Measurements from ENCODE around the gene NIT1. TPM values are rescaled to one million over a fixed set of nuclear protein-coding genes. Genes with fewer than 3 reads are reported as not detected.
A peak's percentile ranks its signal among the peaks of the same experiment; 100 is the strongest.

Gene NIT1
- total and polyA plus RNA-seq, 9 of the 15 experiments (the other 6 are each of a cell fraction or from before 2014, with no cell fraction given) = 18.4 to 76.0 (median 33.7) TPM

DNA sequence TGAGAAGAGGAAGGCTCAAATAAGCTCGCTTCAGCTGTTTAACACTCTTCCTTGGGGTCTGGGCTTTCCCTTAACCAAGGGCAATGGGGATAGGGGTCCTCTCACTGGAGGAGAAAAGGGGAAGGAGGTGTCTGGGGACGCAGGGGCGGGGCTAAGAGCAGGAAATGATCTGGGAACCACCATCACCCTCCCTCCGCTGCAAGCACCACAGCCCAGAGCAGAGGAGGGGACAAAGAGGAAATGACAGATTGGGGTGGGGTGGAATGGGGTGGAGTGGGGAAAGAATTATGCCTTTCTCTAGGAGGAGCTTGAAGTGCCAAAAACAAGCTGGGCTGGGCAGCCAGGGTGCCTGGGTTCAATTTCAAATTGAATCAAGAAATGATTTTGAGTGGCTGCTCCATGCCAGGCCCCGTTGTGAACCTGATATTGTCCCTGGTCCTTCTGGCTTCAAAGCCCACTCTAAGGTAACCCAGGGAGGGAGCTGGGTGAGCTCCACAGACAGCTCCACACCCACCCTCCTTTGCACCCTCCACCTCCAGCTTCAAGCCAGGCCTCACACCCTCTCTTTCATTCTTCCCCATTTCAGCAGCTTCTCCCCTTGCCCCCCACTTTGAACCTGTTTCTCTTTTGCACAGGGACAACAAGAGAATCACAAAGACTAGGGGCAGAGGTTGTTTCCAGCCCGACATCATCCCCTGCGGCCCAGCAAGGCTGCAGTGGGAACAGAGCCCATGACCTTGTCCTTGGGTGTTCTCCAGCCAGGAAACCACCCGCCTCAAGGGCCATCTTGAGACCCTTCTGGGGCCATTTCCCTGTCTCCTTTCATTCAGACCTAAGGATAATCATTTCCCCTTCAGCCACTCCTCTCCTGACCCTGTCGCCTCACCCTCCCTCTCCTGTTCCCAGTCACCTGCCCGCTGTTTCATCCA, 49.3 kb upstream of the NIT1 start (continued):
- TF ChIP-seq, protein P1, sequence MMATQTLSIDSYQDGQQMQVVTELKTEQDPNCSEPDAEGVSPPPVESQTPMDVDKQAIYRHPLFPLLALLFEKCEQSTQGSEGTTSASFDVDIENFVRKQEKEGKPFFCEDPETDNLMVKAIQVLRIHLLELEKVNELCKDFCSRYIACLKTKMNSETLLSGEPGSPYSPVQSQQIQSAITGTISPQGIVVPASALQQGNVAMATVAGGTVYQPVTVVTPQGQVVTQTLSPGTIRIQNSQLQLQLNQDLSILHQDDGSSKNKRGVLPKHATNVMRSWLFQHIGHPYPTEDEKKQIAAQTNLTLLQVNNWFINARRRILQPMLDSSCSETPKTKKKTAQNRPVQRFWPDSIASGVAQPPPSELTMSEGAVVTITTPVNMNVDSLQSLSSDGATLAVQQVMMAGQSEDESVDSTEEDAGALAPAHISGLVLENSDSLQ (IDR thresholded peaks at IDR 0.05) = peak; percentile 67
- TF ChIP-seq SMAD2 (IDR thresholded peaks at IDR 0.05; ENCODE audit: low read depth, low read length) = no peak
- no peak for TF ChIP-seq NFRKB (IDR thresholded peaks at IDR 0.05; ENCODE audit: low read depth)
- TF ChIP-seq, protein P2, sequence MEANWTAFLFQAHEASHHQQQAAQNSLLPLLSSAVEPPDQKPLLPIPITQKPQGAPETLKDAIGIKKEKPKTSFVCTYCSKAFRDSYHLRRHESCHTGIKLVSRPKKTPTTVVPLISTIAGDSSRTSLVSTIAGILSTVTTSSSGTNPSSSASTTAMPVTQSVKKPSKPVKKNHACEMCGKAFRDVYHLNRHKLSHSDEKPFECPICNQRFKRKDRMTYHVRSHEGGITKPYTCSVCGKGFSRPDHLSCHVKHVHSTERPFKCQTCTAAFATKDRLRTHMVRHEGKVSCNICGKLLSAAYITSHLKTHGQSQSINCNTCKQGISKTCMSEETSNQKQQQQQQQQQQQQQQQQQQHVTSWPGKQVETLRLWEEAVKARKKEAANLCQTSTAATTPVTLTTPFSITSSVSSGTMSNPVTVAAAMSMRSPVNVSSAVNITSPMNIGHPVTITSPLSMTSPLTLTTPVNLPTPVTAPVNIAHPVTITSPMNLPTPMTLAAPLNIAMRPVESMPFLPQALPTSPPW (CRISPR knock-in tag; IDR thresholded peaks at IDR 0.05) = peak; percentile 75; the same call in 1 of the 2 replicates
- no peak for TF ChIP-seq CSDE1 (IDR thresholded peaks at IDR 0.05)
- no peak for TF ChIP-seq ZNF212 (CRISPR knock-in tag; IDR thresholded peaks at IDR 0.05)
- no peak for TF ChIP-seq ZNF589 (CRISPR knock-in tag; IDR thresholded peaks at IDR 0.05; ENCODE audit: low read depth)
- TF ChIP-seq, protein P3, sequence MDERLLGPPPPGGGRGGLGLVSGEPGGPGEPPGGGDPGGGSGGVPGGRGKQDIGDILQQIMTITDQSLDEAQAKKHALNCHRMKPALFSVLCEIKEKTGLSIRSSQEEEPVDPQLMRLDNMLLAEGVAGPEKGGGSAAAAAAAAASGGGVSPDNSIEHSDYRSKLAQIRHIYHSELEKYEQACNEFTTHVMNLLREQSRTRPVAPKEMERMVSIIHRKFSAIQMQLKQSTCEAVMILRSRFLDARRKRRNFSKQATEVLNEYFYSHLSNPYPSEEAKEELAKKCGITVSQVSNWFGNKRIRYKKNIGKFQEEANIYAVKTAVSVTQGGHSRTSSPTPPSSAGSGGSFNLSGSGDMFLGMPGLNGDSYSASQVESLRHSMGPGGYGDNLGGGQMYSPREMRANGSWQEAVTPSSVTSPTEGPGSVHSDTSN (CRISPR knock-in tag; IDR thresholded peaks at IDR 0.05; ENCODE audit: low read depth) = no peak
- TF ChIP-seq, protein P3 (tag; conservative IDR thresholded peaks at IDR 0.05; ENCODE audit: low read depth) = peak; percentile 73
- TF ChIP-seq, protein P4, sequence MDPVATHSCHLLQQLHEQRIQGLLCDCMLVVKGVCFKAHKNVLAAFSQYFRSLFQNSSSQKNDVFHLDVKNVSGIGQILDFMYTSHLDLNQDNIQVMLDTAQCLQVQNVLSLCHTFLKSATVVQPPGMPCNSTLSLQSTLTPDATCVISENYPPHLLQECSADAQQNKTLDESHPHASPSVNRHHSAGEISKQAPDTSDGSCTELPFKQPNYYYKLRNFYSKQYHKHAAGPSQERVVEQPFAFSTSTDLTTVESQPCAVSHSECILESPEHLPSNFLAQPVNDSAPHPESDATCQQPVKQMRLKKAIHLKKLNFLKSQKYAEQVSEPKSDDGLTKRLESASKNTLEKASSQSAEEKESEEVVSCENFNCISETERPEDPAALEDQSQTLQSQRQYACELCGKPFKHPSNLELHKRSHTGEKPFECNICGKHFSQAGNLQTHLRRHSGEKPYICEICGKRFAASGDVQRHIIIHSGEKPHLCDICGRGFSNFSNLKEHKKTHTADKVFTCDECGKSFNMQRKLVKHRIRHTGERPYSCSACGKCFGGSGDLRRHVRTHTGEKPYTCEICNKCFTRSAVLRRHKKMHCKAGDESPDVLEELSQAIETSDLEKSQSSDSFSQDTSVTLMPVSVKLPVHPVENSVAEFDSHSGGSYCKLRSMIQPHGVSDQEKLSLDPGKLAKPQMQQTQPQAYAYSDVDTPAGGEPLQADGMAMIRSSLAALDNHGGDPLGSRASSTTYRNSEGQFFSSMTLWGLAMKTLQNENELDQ (CRISPR knock-in tag; IDR thresholded peaks at IDR 0.05; ENCODE audit: borderline replicate concordance) = no peak
- TF ChIP-seq, protein P5, sequence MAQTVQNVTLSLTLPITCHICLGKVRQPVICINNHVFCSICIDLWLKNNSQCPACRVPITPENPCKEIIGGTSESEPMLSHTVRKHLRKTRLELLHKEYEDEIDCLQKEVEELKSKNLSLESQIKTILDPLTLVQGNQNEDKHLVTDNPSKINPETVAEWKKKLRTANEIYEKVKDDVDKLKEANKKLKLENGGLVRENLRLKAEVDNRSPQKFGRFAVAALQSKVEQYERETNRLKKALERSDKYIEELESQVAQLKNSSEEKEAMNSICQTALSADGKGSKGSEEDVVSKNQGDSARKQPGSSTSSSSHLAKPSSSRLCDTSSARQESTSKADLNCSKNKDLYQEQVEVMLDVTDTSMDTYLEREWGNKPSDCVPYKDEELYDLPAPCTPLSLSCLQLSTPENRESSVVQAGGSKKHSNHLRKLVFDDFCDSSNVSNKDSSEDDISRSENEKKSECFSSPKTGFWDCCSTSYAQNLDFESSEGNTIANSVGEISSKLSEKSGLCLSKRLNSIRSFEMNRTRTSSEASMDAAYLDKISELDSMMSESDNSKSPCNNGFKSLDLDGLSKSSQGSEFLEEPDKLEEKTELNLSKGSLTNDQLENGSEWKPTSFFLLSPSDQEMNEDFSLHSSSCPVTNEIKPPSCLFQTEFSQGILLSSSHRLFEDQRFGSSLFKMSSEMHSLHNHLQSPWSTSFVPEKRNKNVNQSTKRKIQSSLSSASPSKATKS (CRISPR knock-in tag; IDR thresholded peaks at IDR 0.05) = no peak
- TF ChIP-seq, protein P6, sequence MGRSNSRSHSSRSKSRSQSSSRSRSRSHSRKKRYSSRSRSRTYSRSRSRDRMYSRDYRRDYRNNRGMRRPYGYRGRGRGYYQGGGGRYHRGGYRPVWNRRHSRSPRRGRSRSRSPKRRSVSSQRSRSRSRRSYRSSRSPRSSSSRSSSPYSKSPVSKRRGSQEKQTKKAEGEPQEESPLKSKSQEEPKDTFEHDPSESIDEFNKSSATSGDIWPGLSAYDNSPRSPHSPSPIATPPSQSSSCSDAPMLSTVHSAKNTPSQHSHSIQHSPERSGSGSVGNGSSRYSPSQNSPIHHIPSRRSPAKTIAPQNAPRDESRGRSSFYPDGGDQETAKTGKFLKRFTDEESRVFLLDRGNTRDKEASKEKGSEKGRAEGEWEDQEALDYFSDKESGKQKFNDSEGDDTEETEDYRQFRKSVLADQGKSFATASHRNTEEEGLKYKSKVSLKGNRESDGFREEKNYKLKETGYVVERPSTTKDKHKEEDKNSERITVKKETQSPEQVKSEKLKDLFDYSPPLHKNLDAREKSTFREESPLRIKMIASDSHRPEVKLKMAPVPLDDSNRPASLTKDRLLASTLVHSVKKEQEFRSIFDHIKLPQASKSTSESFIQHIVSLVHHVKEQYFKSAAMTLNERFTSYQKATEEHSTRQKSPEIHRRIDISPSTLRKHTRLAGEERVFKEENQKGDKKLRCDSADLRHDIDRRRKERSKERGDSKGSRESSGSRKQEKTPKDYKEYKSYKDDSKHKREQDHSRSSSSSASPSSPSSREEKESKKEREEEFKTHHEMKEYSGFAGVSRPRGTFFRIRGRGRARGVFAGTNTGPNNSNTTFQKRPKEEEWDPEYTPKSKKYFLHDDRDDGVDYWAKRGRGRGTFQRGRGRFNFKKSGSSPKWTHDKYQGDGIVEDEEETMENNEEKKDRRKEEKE (IDR thresholded peaks at IDR 0.05; ENCODE audit: borderline replicate concordance in 1 of 2, control insufficient read depth in 1 of 2, low read depth in 2 of 2, low read length in 1 of 2) = no peak

All from K562 (cell line).